Measurements from ENCODE around the gene CCN5.

The CCN5 gene

DNA sequence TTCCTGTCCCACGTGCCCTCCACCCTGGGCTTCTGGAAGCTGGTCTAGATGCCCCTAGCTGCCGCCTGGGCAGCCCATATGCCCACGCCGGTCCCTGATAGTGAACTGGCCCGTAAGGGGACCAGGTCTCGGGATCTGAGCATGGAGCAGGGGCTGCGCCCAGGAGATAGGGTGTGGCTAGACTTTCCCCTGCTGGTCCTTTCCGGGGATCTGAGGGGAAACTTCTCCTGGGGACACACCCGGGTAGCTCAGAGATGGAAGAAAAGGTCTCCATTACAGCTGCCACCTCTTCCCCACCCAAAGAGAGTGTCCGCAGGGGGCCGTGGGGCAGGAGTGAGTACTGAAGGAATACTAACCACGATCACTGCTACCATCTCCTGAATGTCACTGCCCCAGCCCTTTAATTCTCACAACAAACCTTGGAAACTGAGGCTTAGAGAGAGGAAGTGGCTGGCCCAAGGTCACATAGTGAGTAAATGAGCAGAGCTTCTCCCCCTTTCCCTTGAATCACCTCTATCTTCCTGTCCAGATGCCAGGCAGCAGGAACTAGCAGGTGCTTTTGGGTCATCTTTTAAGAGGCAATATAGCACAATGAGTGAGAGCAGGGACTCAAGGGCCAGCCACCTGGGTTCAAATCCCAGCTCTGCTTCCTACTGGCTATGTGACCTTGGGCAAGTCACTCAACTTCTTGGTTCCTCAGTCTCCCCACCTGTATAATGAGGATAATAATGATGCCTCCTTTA lies 11.8 kb upstream of the CCN5 start:
- H3K4me3 ChIP-seq (replicated peaks; ENCODE audit: low read depth, low read length) = no peak overlapping the region
- DNase-seq (ENCODE audit: low read depth) = no peak
- TF ChIP-seq, protein P1, sequence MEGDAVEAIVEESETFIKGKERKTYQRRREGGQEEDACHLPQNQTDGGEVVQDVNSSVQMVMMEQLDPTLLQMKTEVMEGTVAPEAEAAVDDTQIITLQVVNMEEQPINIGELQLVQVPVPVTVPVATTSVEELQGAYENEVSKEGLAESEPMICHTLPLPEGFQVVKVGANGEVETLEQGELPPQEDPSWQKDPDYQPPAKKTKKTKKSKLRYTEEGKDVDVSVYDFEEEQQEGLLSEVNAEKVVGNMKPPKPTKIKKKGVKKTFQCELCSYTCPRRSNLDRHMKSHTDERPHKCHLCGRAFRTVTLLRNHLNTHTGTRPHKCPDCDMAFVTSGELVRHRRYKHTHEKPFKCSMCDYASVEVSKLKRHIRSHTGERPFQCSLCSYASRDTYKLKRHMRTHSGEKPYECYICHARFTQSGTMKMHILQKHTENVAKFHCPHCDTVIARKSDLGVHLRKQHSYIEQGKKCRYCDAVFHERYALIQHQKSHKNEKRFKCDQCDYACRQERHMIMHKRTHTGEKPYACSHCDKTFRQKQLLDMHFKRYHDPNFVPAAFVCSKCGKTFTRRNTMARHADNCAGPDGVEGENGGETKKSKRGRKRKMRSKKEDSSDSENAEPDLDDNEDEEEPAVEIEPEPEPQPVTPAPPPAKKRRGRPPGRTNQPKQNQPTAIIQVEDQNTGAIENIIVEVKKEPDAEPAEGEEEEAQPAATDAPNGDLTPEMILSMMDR (IDR thresholded peaks at IDR 0.05; ENCODE audit: low read length, missing control alignments) = no peak

- DNase-seq (ENCODE audit: low read depth) = no peak
- TF ChIP-seq, protein P1 (IDR thresholded peaks at IDR 0.05; ENCODE audit: low read length, missing control alignments) = no peak
- H3K4me3 ChIP-seq (replicated peaks; ENCODE audit: low read depth, low read length) = no peak overlapping the region
Observed at GRCh38 chr20:44703956-44704488, 11.1 kb upstream of the CCN5 start.

DNA sequence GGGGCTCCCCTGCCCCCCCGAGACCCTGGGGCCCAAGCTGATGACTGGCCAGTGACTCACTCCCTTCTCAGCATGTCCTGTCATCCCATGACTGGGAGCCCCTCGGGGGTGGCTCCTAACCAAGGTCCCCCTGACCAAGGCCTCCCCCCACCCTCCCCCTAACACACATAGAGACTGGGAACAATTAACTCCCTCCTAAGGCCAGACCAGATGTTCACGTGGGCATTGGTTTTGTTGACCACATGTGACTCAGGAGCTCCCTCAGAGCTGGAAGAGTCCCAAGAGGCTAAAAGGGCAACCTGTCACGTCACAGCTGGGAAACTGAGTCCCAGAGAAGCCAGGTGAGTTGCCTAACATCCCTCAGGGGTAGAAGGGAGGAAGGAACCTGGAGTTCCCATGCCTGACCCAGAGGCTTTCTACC lies 10.6 kb upstream of the CCN5 start:
- H3K4me3 ChIP-seq (replicated peaks; ENCODE audit: low read depth, low read length) = no peak overlapping the region
- DNase-seq (ENCODE audit: low read depth) = peak; percentile 35
- TF ChIP-seq, protein P1 (IDR thresholded peaks at IDR 0.05; ENCODE audit: low read length, missing control alignments) = no peak

GRCh38 chr20:44705364-44706094 lies 9.6 kb upstream of the CCN5 start:
- no peak overlapping the region for H3K4me3 ChIP-seq (replicated peaks; ENCODE audit: low read depth, low read length)
- TF ChIP-seq, protein P1 (IDR thresholded peaks at IDR 0.05; ENCODE audit: low read length, missing control alignments) = no peak
- no peak for DNase-seq (ENCODE audit: low read depth)

- DNase-seq (ENCODE audit: low read depth) = peak; percentile 33
- TF ChIP-seq, protein P1 (IDR thresholded peaks at IDR 0.05; ENCODE audit: low read length, missing control alignments) = no peak
Observed at GRCh38 chr20:44706301-44707017, 8.7 kb upstream of the CCN5 start.

GRCh38 chr20:44707018-44707579 lies 8.1 kb upstream of the CCN5 start:
- no peak overlapping the region for H3K4me3 ChIP-seq (replicated peaks; ENCODE audit: low read depth, low read length)
- DNase-seq (ENCODE audit: low read depth) = no peak
- TF ChIP-seq, protein P1 (IDR thresholded peaks at IDR 0.05; ENCODE audit: low read length, missing control alignments) = no peak

More at GRCh38 chr20:44706301-44707017, 8.7 kb upstream of the CCN5 start:
- no peak overlapping the region for H3K4me3 ChIP-seq (replicated peaks; ENCODE audit: low read depth, low read length)
